ENCODE data around the gene MAPK1IP1L.

DNA sequence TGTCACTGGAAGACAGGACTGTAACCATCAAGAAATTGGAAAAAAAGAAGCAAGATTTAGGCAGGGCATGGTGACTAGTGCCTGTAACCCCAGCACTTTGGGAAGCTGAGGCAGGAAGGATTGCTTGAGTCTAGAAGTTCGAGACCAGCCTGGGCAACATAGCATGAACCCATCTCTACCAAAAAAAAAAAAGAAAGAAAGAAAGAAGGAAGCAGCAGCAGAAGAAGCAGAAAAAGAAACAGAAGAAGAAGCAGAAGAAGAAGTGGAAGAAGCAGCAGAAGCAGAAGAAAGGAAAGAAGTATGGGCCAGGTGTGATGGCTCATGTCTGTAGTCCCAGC, 47.1 kb downstream of the MAPK1IP1L start:
- TF ChIP-seq DNMT1 (CRISPR knock-in tag; IDR thresholded peaks at IDR 0.05) (no peak), CBX2 (IDR thresholded peaks at IDR 0.05; ENCODE audit: low read depth, low read length) (no peak), CBX2 (CRISPR knock-in tag; IDR thresholded peaks at IDR 0.05; ENCODE audit: low read depth) (no peak), MAFK (conservative IDR thresholded peaks at IDR 0.05 in 1 of 2, IDR thresholded peaks at IDR 0.05 in 1 of 2; ENCODE audit: low read length in 2 of 2) (no peak), ATRX (CRISPR knock-in tag; IDR thresholded peaks at IDR 0.05; ENCODE audit: borderline replicate concordance) (no peak), ZNF776 (CRISPR knock-in tag; IDR thresholded peaks at IDR 0.05) (no peak), ZNF24 (IDR thresholded peaks at IDR 0.05) (no peak)
- TF ChIP-seq, protein P1, sequence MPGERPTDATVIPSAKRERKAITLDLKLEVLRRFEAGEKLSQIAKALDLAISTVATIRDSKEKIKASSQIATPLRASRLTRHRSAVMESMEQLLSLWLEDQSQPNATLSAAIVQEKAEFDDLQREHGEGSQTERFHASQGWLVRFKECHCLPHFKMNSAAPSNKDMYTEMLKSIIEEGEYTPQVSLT (CRISPR knock-in tag; IDR thresholded peaks at IDR 0.05; ENCODE audit: borderline replicate concordance, low read depth), result no peak
- TF ChIP-seq, protein P2, sequence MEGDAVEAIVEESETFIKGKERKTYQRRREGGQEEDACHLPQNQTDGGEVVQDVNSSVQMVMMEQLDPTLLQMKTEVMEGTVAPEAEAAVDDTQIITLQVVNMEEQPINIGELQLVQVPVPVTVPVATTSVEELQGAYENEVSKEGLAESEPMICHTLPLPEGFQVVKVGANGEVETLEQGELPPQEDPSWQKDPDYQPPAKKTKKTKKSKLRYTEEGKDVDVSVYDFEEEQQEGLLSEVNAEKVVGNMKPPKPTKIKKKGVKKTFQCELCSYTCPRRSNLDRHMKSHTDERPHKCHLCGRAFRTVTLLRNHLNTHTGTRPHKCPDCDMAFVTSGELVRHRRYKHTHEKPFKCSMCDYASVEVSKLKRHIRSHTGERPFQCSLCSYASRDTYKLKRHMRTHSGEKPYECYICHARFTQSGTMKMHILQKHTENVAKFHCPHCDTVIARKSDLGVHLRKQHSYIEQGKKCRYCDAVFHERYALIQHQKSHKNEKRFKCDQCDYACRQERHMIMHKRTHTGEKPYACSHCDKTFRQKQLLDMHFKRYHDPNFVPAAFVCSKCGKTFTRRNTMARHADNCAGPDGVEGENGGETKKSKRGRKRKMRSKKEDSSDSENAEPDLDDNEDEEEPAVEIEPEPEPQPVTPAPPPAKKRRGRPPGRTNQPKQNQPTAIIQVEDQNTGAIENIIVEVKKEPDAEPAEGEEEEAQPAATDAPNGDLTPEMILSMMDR (CRISPR knock-in tag; IDR thresholded peaks at IDR 0.05), result no peak
- TF ChIP-seq, protein P3, sequence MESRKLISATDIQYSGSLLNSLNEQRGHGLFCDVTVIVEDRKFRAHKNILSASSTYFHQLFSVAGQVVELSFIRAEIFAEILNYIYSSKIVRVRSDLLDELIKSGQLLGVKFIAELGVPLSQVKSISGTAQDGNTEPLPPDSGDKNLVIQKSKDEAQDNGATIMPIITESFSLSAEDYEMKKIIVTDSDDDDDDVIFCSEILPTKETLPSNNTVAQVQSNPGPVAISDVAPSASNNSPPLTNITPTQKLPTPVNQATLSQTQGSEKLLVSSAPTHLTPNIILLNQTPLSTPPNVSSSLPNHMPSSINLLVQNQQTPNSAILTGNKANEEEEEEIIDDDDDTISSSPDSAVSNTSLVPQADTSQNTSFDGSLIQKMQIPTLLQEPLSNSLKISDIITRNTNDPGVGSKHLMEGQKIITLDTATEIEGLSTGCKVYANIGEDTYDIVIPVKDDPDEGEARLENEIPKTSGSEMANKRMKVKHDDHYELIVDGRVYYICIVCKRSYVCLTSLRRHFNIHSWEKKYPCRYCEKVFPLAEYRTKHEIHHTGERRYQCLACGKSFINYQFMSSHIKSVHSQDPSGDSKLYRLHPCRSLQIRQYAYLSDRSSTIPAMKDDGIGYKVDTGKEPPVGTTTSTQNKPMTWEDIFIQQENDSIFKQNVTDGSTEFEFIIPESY (CRISPR knock-in tag; IDR thresholded peaks at IDR 0.05), result no peak
- TF ChIP-seq, protein P4, sequence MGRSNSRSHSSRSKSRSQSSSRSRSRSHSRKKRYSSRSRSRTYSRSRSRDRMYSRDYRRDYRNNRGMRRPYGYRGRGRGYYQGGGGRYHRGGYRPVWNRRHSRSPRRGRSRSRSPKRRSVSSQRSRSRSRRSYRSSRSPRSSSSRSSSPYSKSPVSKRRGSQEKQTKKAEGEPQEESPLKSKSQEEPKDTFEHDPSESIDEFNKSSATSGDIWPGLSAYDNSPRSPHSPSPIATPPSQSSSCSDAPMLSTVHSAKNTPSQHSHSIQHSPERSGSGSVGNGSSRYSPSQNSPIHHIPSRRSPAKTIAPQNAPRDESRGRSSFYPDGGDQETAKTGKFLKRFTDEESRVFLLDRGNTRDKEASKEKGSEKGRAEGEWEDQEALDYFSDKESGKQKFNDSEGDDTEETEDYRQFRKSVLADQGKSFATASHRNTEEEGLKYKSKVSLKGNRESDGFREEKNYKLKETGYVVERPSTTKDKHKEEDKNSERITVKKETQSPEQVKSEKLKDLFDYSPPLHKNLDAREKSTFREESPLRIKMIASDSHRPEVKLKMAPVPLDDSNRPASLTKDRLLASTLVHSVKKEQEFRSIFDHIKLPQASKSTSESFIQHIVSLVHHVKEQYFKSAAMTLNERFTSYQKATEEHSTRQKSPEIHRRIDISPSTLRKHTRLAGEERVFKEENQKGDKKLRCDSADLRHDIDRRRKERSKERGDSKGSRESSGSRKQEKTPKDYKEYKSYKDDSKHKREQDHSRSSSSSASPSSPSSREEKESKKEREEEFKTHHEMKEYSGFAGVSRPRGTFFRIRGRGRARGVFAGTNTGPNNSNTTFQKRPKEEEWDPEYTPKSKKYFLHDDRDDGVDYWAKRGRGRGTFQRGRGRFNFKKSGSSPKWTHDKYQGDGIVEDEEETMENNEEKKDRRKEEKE (IDR thresholded peaks at IDR 0.05), result no peak

Measured in HepG2 (cell line).